ENCODE data around the gene CEND1.

The CEND1 gene

GRCh38 chr11:792873-793272, 3.0 kb upstream of the CEND1 start:
- no peak for TF ChIP-seq CTCF (IDR thresholded peaks at IDR 0.05)
- DNase-seq, result no peak
- no peaks in the 10 kb centered on the region for H3K9me3 Mint-ChIP-seq

GRCh38 chr11:792535-792821, 2.6 kb upstream of the CEND1 start:
- DNase-seq, result no peak
- no peak overlapping the region for H3K4me3 Mint-ChIP-seq
- no peak overlapping the region for H3K27ac Mint-ChIP-seq
- peaks cover 20% of the 10 kb centered on the region for H3K4me1 Mint-ChIP-seq
- no peaks in the 10 kb centered on the region for H3K36me3 Mint-ChIP-seq (ENCODE audit: low read depth)
- no peak for TF ChIP-seq CTCF (IDR thresholded peaks at IDR 0.05)
- no peaks in the 10 kb centered on the region for H3K9me3 Mint-ChIP-seq
- peaks cover 3% of the 10 kb centered on the region for H3K27me3 Mint-ChIP-seq (ENCODE audit: low read depth, poor library complexity)

More at GRCh38 chr11:792873-793272, 3.0 kb upstream of the CEND1 start:
- Mint-ChIP-seq H3K27me3 (ENCODE audit: low read depth, poor library complexity) (peaks cover 3% of the 10 kb centered on the region), H3K4me3 (no peak overlapping the region), H3K27ac (no peak overlapping the region), H3K4me1 (peaks cover 20% of the 10 kb centered on the region), H3K36me3 (ENCODE audit: low read depth) (no peaks in the 10 kb centered on the region)

- Mint-ChIP-seq H3K27ac (no peak overlapping the region), H3K9me3 (no peaks in the 10 kb centered on the region), H3K4me1 (peaks cover 16% of the 10 kb centered on the region), H3K36me3 (ENCODE audit: low read depth) (no peaks in the 10 kb centered on the region), H3K27me3 (ENCODE audit: low read depth, poor library complexity) (peaks cover 3% of the 10 kb centered on the region), H3K4me3 (no peak overlapping the region)
- no peak for DNase-seq
- no peak for TF ChIP-seq CTCF (IDR thresholded peaks at IDR 0.05)
These were observed 2.0 kb upstream of the CEND1 start for GRCh38 chr11:791658-792534.

DNA sequence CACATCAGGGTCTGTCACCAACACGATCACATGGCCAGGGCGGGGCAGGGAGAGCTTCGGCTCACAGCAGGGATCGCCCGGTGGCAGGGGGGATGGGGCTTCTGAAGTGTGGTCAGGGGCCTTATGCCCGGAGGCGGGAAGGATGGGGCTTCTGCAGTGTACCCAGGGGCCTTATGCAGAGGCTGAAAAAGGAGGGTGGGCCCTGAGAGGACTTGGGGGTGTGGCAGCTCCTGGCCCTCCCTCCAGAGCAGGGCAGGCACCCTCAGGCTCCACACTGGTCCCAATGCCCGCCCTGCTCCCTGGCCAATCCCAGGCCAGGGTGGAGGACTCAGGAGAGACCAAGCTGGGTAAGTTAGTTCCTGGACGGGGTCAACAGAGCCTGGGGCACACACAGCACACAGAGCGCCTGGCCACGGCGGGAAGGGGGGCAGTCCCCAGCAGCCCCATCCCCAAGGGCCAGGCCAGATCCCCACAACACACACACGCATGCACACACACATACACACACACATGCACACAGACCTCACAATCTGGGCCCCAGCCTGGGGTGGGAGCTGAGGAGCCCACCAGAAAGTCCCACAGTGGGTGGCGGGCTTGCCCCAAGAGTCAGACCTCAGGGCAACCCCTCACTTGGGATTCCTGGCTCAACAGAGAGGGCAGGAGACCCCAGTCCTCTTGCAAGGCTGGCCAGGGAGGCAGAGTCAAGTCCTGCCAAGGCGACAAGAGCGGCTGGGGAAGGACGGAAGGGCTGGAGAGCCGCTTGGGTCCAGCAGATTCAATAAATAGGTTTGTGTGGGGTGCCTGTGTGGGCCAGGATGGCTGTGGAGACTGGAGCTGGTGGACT, 1.1 kb upstream of the CEND1 start:
- H3K4me3 Mint-ChIP-seq, result no peak overlapping the region
- no peaks in the 10 kb centered on the region for H3K9me3 Mint-ChIP-seq
- no peak for DNase-seq
- no peak for TF ChIP-seq CTCF (IDR thresholded peaks at IDR 0.05)
- H3K27ac Mint-ChIP-seq, result no peak overlapping the region
- H3K4me1 Mint-ChIP-seq, result peaks cover 11% of the 10 kb centered on the region
- H3K27me3 Mint-ChIP-seq (ENCODE audit: low read depth, poor library complexity), result peaks cover 3% of the 10 kb centered on the region
- no peaks in the 10 kb centered on the region for H3K36me3 Mint-ChIP-seq (ENCODE audit: low read depth)

GRCh38 chr11:788953-789940, 643 bp downstream of the CEND1 start:
- no peak for TF ChIP-seq CTCF (IDR thresholded peaks at IDR 0.05)
- Mint-ChIP-seq H3K36me3 (ENCODE audit: low read depth) (no peaks in the 10 kb centered on the region), H3K27ac (no peak overlapping the region), H3K4me3 (no peak overlapping the region), H3K9me3 (no peaks in the 10 kb centered on the region), H3K27me3 (ENCODE audit: low read depth, poor library complexity) (peaks cover 3% of the 10 kb centered on the region), H3K4me1 (peaks cover 16% of the 10 kb centered on the region)
- no peak for DNase-seq

All from nephron progenitor cell (in vitro differentiated cells).